Hepatocyte (in vitro differentiated cells): Measurements from ENCODE around the gene ARID1A. TPM values are rescaled to one million over a fixed set of nuclear protein-coding genes. Genes with fewer than 3 reads are reported as not detected.

Source experiments
- DNase-seq: peaks from one replicate; pipeline ENCODE4 v3.0.0-alpha.2; 2016; ENCODE audit warnings: low spot score
- H2AFZ ChIP-seq: fragments of 200-600 bp; sonication (generic); 2 replicates; pipeline ENCODE4 v1.6.0; 2016; ENCODE audit warnings: antibody characterized with exemption, mild to moderate bottlenecking
- H3K27ac ChIP-seq: fragments of 200-600 bp; sonication (generic); 2 replicates; pipeline ENCODE4 v1.5.1; 2016; ENCODE audit warnings: mild to moderate bottlenecking
- H3K27me3 ChIP-seq: fragments of 200-600 bp; sonication (generic); 2 replicates; pipeline ENCODE4 v1.6.1; 2016
- H3K36me3 ChIP-seq: fragments of 200-600 bp; sonication (generic); replicated peaks from 2 replicates; pipeline ENCODE4 v1.5.1; 2016; ENCODE audit warnings: low read depth; ENCODE audit not compliant: insufficient read depth
- H3K4me1 ChIP-seq: fragments of 200-600 bp; sonication (generic); 2 replicates; pipeline ENCODE4 v1.5.1; 2016; ENCODE audit warnings: mild to moderate bottlenecking, moderate library complexity; ENCODE audit not compliant: insufficient read depth
- H3K4me2 ChIP-seq: fragments of 200-600 bp; sonication (generic); 2 replicates; pipeline ENCODE4 v1.6.0; 2016
- H3K4me3 ChIP-seq: fragments of 200-600 bp; sonication (generic); 2 replicates; pipeline ENCODE4 v1.5.1; 2016; ENCODE audit warnings: mild to moderate bottlenecking
- H3K79me2 ChIP-seq: fragments of 200-600 bp; sonication (generic); 2 replicates; pipeline ENCODE4 v1.6.0; 2017; ENCODE audit warnings: mild to moderate bottlenecking
- H3K9me2 ChIP-seq: fragments of 200-600 bp; sonication (generic); replicated peaks from 2 replicates; pipeline ENCODE4 v1.6.0; 2017; ENCODE audit warnings: mild to moderate bottlenecking; ENCODE audit not compliant: insufficient read depth
- H3K9me3 ChIP-seq: fragments of 200-600 bp; sonication (generic); 2 replicates; pipeline ENCODE4 v1.5.1; 2016; ENCODE audit warnings: low read depth, mild to moderate bottlenecking
- H4K20me1 ChIP-seq: fragments of 200-600 bp; sonication (generic); 2 replicates; pipeline ENCODE4 v1.6.0; 2016; ENCODE audit warnings: mild to moderate bottlenecking; ENCODE audit not compliant: insufficient read depth, poor library complexity, severe bottlenecking
- EZH2 ChIP-seq: fragments of 200-600 bp; sonication (generic); IDR thresholded peaks from 2 replicates; pipeline ENCODE4 v1.6.1; 2016; ENCODE audit warnings: antibody characterized with exemption, mild to moderate bottlenecking, borderline replicate concordance
- EZH2phosphoT487 ChIP-seq: fragments of 200-600 bp; sonication (generic); IDR thresholded peaks from one replicate; pipeline ENCODE4 v1.6.1; 2018; ENCODE audit warnings: antibody characterized with exemption, mild to moderate bottlenecking, low read depth, moderate library complexity; ENCODE audit not compliant: unreplicated experiment, severe bottlenecking
- WGBS: methylation state at CpG from one replicate; pipeline ENCODE4 v1.1.6; 2016; ENCODE audit warnings: low lambda C conversion rate; ENCODE audit errors: missing lambda C conversion rate; 5-methylcytosine and 5-hydroxymethylcytosine counted together
- polyA plus RNA-seq: library from polyadenylated mRNA; unstranded; fragments of >200 nt; fragmentation: Nextera tagmentation; extraction: Ambion mirVana; gene quantifications from 2 replicates; pipeline ENCODE4 v1.2.1, GENCODE V29; 2016
- total RNA-seq: library from RNA; depleted of rRNA; stranded (reverse); fragments of >200 nt; gene quantifications from 2 replicates; pipeline ENCODE4 v1.2.3, GENCODE V29; 2014
- TF ChIP-seq, protein P1 (sequence below): fragments of 200-600 bp; sonication (generic); IDR thresholded peaks from 2 replicates; pipeline ENCODE4 v1.5.1; 2016; ENCODE audit warnings: antibody characterized with exemption, mild to moderate bottlenecking; ENCODE audit not compliant: poor library complexity

The ARID1A gene
- total and polyA plus RNA-seq, 2 experiments from 2014 or later, result 27.9 to 35.8 TPM

- Histone ChIP-seq H3K4me2 (no peak overlapping the region), H3K4me3 (no peak overlapping the region), H3K27ac (no peak overlapping the region), H2AFZ (no peak overlapping the region), H3K9me2 (no peaks in the 10 kb centered on the region), H3K9me3 (no peaks in the 10 kb centered on the region), H3K36me3 (no peaks in the 10 kb centered on the region), H4K20me1 (peaks cover 98% of the 10 kb centered on the region), H3K4me1 (peaks cover 27% of the 10 kb centered on the region), H3K27me3 (no peaks in the 10 kb centered on the region), H3K79me2 (peaks cover 99% of the 10 kb centered on the region)
- TF ChIP-seq EZH2phosphoT487 (no peak), EZH2 (no peak)
- TF ChIP-seq, protein P1, sequence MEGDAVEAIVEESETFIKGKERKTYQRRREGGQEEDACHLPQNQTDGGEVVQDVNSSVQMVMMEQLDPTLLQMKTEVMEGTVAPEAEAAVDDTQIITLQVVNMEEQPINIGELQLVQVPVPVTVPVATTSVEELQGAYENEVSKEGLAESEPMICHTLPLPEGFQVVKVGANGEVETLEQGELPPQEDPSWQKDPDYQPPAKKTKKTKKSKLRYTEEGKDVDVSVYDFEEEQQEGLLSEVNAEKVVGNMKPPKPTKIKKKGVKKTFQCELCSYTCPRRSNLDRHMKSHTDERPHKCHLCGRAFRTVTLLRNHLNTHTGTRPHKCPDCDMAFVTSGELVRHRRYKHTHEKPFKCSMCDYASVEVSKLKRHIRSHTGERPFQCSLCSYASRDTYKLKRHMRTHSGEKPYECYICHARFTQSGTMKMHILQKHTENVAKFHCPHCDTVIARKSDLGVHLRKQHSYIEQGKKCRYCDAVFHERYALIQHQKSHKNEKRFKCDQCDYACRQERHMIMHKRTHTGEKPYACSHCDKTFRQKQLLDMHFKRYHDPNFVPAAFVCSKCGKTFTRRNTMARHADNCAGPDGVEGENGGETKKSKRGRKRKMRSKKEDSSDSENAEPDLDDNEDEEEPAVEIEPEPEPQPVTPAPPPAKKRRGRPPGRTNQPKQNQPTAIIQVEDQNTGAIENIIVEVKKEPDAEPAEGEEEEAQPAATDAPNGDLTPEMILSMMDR, result no peak
- DNase-seq, result no peak
- 82% methylated on average over 1 of the region's 1 CpG for WGBS
These were observed 31.0 kb downstream of the ARID1A start for GRCh38 chr1:26726784-26727183.

DNA sequence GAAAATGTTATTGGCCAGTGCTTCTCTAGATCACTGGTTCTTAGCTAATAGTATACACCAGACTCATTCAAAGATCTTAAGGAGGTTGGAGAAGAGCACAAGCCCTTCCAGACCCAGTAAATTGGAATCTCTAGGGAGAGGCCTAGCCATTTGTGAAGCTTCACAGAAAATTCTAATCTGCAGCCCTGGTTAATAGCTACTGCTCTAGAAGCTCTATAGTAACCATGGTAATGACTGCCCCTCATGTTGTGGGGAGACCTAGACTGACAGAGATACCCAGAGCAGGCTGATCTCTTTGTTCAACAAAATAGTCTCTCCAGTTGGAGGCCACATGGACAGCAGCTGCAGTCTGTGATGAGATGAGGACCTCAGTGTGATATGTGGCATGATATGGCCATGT, 31.7 kb downstream of the ARID1A start:
- TF ChIP-seq, protein P1, result no peak
- no peak for TF ChIP-seq EZH2
- DNase-seq, result no peak
- Histone ChIP-seq H3K4me2 (no peak overlapping the region), H3K9me2 (no peaks in the 10 kb centered on the region), H3K4me3 (no peak overlapping the region), H3K27me3 (no peaks in the 10 kb centered on the region), H3K36me3 (peaks cover under 1% of the 10 kb centered on the region), H3K27ac (no peak overlapping the region), H4K20me1 (peaks cover 98% of the 10 kb centered on the region), H3K4me1 (peaks cover 20% of the 10 kb centered on the region), H3K9me3 (no peaks in the 10 kb centered on the region), H3K79me2 (peaks cover 99% of the 10 kb centered on the region), H2AFZ (no peak overlapping the region)

- Histone ChIP-seq H4K20me1 (peaks cover 98% of the 10 kb centered on the region), H3K4me1 (peaks cover 10% of the 10 kb centered on the region), H3K36me3 (peaks cover 11% of the 10 kb centered on the region), H3K79me2 (peaks cover 100% of the 10 kb centered on the region), H3K9me3 (no peaks in the 10 kb centered on the region), H2AFZ (no peak overlapping the region), H3K4me3 (no peak overlapping the region), H3K4me2 (no peak overlapping the region), H3K27ac (no peak overlapping the region), H3K27me3 (no peaks in the 10 kb centered on the region), H3K9me2 (no peaks in the 10 kb centered on the region)
- DNase-seq, result no peak
- TF ChIP-seq, protein P1, result no peak
- TF ChIP-seq EZH2phosphoT487 (no peak), EZH2 (no peak)
- whole genome bisulfite sequencing, result 88% methylated on average over 1 of the region's 1 CpG
These were observed 32.8 kb downstream of the ARID1A start for GRCh38 chr1:26728645-26729044.

DNA sequence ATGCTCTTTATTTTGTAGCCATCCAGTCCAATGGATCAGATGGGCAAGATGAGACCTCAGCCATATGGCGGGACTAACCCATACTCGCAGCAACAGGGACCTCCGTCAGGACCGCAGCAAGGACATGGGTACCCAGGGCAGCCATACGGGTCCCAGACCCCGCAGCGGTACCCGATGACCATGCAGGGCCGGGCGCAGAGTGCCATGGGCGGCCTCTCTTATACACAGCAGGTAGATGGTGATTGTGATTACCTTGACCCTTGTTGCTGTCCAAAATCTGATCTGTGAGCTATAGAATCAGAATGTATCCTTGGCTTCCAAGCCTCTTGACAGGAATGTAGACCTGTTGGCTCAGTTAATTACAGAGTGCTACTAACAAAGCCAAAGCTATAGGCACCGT, 33.8 kb downstream of the ARID1A start:
- TF ChIP-seq EZH2 (no peak), EZH2phosphoT487 (no peak)
- TF ChIP-seq, protein P1, result no peak
- no peaks in the 10 kb centered on the region for H3K9me2 ChIP-seq
- no peak overlapping the region for H3K4me2 ChIP-seq
- peaks cover under 1% of the 10 kb centered on the region for H3K4me1 ChIP-seq
- peaks cover 11% of the 10 kb centered on the region for H3K36me3 ChIP-seq
- 97% methylated on average over 12 of the region's 12 CpGs for WGBS
- peaks cover 91% of the 10 kb centered on the region for H4K20me1 ChIP-seq
- no peak overlapping the region for H3K4me3 ChIP-seq
- H2AFZ ChIP-seq, result no peak overlapping the region
- no peak overlapping the region for H3K27ac ChIP-seq
- H3K27me3 ChIP-seq, result no peaks in the 10 kb centered on the region
- DNase-seq, result no peak
- no peaks in the 10 kb centered on the region for H3K9me3 ChIP-seq
- peaks cover 100% of the 10 kb centered on the region for H3K79me2 ChIP-seq
